ENCODE results near the gene SMIM20. TPM values are rescaled to one million over a fixed set of nuclear protein-coding genes. Genes with fewer than 3 reads are reported as not detected.

SMIM20 gene
- total and polyA plus RNA-seq, 8 donors, result 19.4 to 85.3 (median 43.8) TPM; not detected in 1

- intact Hi-C loops (cut with DNase I; ENCODE audit: low total_unique reads), result no loop called here
- peak overlapping the region in 4 of 5 donors; percentile 26 to 61 (median 42) for H3K27ac ChIP-seq
Observed at GRCh38 chr4:25928379-25929297, 14.6 kb downstream of the SMIM20 start.

GRCh38 chr4:25929298-25929686 is 15.3 kb downstream of the SMIM20 start:
- Histone ChIP-seq H3K9me3 (no peaks in the 10 kb centered on the region), H3K27me3 (no peaks in the 10 kb centered on the region), H3K4me1 (peaks cover 0 to 27% (median 8%) of the 10 kb centered on the region in 4 donors), H3K36me3 (peaks cover 0 to 22% (median 9%) of the 10 kb centered on the region in 4 donors), H3K4me3 (no peak overlapping the region), H3K27ac (peak overlapping the region in 2 of 5 donors; percentile 26 to 52)
- no peak for TF ChIP-seq POLR2AphosphoS5 (IDR thresholded peaks at IDR 0.05)
- no peak for TF ChIP-seq POLR2A (IDR thresholded peaks at IDR 0.05)
- TF ChIP-seq CTCF (IDR thresholded peaks at IDR 0.05), result no peak
- no peak for TF ChIP-seq EP300 (IDR thresholded peaks at IDR 0.05)
- intact Hi-C loops (cut with DNase I; ENCODE audit: low total_unique reads), result no loop called here
- WGBS, 5 donors, result 89 to 94% (median 92%) methylated on average over 7 of the region's 7 CpGs
- DNase-seq, result no peak

More at GRCh38 chr4:25928379-25929297, 14.6 kb downstream of the SMIM20 start:
- 36 to 50% (median 43%) methylated on average over 11 of the region's 11 CpGs for WGBS, 5 donors
- no peak for TF ChIP-seq EP300 (IDR thresholded peaks at IDR 0.05)
- no peak for DNase-seq
- H3K27me3 ChIP-seq, result no peaks in the 10 kb centered on the region
- no peak overlapping the region for H3K4me3 ChIP-seq
- peaks cover 0 to 27% (median 8%) of the 10 kb centered on the region in 4 donors for H3K4me1 ChIP-seq
- H3K9me3 ChIP-seq, result no peaks in the 10 kb centered on the region
- peaks cover 0 to 22% (median 11%) of the 10 kb centered on the region in 4 donors for H3K36me3 ChIP-seq

- no peak overlapping the region for H3K4me3 ChIP-seq
- H3K4me1 ChIP-seq, result peaks cover 0 to 21% (median 8%) of the 10 kb centered on the region in 4 donors
- peaks cover 0 to 22% (median 9%) of the 10 kb centered on the region in 4 donors for H3K36me3 ChIP-seq
- H3K9me3 ChIP-seq, result no peaks in the 10 kb centered on the region
- 79 to 89% (median 85%) methylated on average over 6 of the region's 6 CpGs for WGBS, 5 donors
- no peak for DNase-seq
- H3K27me3 ChIP-seq, result no peaks in the 10 kb centered on the region
- H3K27ac ChIP-seq, result no peak overlapping the region
- TF ChIP-seq EP300 (IDR thresholded peaks at IDR 0.05) (no peak), POLR2AphosphoS5 (IDR thresholded peaks at IDR 0.05) (no peak), POLR2A (IDR thresholded peaks at IDR 0.05) (no peak), CTCF (IDR thresholded peaks at IDR 0.05) (no peak)
- intact Hi-C loops (cut with DNase I; ENCODE audit: low total_unique reads), result no loop called here
Observed at GRCh38 chr4:25930731-25931354, 16.8 kb downstream of the SMIM20 start.

- TF ChIP-seq POLR2A (IDR thresholded peaks at IDR 0.05) (no peak), CTCF (IDR thresholded peaks at IDR 0.05) (no peak), EP300 (IDR thresholded peaks at IDR 0.05) (no peak), POLR2AphosphoS5 (IDR thresholded peaks at IDR 0.05) (no peak)
- Histone ChIP-seq H3K27me3 (no peaks in the 10 kb centered on the region), H3K36me3 (no peaks in the 10 kb centered on the region), H3K9me3 (no peaks in the 10 kb centered on the region), H3K4me1 (peaks cover 0 to 6% (median 0%) of the 10 kb centered on the region in 4 donors), H3K4me3 (no peak overlapping the region), H3K27ac (no peak overlapping the region)
- intact Hi-C loops (cut with DNase I; ENCODE audit: low total_unique reads), result no loop called here
- no peak for DNase-seq
- 100% methylated on average over 2 of the region's 2 CpGs for WGBS, 5 donors
Observed at GRCh38 chr4:25936696-25937095, 22.7 kb downstream of the SMIM20 start.

All from stomach (tissue), 9 donors.